ENCODE results near the gene SMIM20. TPM values are rescaled to one million over a fixed set of nuclear protein-coding genes. Genes with fewer than 3 reads are reported as not detected.
"Not testable (repeated sequence)": the region's sequence is repeated elsewhere in the genome, so short reads cannot be mapped to it uniquely, and the experiment has no call there.

Gene SMIM20
- total RNA-seq (2014; rRNA removed; shearing (Covaris generic)), result 45.7 and 49.3 TPM in 2 replicates

DNA sequence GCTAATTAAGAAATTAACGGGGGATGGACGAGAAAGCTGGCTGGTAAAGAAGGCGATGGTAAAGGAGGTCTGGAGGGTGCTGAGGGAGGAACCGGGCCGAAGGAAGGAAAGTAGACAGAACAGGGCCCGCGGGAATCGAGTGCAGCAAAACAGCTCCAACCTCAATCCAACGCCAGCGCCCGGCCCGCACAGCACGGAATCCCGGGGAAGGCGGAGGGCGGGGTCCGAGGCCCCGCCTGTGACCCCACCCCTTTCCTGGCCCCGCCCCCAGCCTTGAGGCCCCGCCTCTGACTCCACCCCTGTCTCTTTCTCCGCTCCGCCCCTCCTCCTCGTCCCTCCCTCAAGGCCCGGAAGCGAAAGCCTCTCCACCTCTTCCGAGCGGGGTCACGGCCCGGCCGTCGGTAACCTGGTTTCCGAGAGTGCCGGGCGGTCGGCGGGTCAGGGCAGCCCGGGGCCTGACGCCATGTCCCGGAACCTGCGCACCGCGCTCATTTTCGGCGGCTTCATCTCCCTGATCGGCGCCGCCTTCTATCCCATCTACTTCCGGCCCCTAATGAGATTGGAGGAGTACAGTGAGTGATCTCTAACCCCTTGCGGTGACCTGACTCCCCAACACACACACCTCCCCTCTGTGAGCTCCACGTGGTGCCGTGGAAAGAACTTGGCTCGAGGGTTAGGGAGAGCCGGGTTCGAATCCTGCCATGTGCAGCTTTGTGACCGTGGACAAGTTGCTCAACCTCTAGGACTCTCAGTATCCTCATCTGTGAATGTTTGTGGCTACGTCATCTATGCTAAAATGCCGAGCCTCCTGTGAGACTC is at the start of gene SMIM20:
Gene SMIM20, plus strand, starts transcription at position 370 of the 819 bp plus-strand sequence. Its CDS starts 94 bp downstream, at position 464.
- peak; percentile 79 for DNase-seq (ENCODE audit: low read depth)

DNA sequence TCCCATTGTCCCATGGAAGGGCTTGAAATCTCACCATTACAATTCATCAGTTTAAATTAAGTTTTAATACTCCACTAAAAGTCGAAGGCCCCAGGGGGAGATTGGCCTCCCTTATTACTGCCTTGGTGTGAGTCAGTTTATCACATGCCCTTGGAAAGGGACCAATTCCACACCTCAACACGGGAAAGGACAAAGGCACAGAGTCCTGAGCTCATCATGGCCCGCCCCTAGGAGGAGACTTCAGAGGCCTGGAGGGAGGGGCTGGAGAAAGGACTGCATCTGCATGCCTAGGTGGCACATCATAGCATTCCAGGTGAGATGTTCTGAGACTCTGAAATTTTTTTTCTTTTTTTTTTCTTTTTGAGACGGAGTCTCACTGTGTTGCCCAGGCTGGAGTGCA is 48.4 kb upstream of the SMIM20 start:
- DNase-seq (ENCODE audit: low read depth), result no peak

DNA sequence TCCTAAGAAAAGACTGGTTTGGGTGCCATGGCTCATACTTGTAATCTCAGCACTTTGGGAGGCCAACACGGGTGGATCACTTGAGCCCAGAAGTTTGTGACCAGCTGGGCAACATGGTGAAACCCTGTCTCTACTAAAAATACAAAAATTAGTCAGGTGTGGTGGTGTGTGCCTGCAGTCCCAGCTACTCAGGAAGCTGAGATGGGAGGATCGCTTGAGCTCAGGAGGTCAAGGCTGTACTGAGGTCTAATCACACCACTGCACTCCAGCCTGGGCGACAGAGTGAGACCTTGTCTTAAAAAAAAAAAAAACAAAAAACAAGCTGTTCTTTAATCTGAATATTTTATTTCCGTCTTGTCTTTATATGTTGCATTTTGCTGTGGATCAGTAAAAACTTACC is 47.6 kb upstream of the SMIM20 start:
- not testable (repeated sequence) for DNase-seq (ENCODE audit: low read depth)

DNA sequence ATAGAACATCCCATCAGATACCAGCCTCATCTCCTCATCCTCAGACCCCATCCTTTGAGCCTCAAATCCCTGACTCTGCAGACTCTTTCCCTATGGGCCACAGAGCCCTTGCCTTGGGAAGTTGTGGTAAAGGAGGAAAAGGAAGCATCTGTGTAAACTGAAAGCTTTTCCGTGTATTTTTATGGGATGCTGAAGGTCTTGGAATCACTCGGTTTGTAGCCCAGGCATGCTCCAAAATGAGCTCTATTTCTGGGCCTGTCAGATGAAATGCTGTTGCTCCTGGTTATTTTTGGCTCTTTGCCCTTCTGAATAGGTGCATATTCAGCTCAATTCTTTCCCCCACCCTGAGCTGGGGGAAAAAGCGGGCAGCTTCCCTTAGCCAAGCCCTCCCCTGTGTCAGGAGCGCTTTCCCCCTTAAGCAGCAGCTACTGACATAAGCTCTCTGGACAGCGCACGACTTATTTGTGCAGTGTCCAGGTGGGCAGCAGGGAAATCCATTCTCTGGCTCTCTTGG is 46.2 kb upstream of the SMIM20 start:
- DNase-seq (ENCODE audit: low read depth), result no peak

DNA sequence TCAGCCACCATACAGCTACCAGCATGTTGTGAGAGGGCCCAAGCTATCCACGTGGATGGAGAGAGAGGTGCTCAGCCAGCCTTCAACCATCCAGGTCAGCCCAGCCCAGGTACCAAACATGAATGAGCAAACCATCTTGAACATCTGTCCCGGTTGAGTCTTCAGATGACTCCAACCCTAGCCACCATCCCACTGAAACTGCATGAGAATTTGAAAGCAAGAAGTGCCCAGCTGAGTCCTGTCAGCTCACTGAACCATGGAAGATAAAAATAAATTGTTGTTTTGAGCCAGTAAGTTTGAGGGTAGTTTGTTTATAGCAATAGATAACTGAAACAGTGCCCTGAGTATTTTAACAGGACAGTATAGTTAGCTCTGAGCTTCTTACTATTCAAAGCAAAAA is 43.9 kb upstream of the SMIM20 start:
- DNase-seq (ENCODE audit: low read depth), result no peak

DNA sequence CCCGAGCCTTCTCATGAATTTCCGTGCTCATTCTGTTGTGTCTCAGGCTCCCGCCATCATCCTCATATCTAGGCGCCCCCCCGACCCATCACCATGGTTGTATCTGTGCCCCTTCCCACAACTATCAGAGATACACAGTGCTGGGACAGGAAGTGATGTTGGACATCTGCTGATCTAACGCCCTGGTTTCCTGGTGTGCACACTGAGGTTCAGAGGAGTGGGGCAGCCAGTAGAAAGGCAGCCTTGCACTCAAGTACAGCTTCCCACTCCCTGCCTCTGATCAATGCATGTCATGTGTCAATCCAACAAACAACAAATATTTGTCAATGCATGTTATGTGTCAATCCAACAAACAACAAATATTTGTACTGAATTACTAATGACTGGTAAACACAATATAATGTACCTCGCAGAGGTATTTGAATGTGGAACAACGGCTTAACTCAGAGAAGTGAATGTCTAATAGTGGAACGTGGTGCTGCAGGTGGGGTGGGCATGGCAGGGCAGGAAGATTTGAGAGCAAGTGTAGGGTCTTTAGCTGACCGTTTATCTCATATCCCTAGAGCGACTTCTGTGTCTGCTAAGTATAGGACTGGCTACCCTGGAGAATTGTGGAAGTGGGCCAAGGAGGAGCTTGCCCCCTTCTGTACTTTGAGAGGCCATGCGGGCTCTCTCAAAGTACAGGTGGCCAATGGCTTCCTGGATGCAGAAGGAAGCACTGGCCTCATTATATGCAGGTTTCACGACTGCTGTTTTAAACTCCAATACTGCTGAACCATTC is 41.0 kb upstream of the SMIM20 start:
- no peak for DNase-seq (ENCODE audit: low read depth)

DNA sequence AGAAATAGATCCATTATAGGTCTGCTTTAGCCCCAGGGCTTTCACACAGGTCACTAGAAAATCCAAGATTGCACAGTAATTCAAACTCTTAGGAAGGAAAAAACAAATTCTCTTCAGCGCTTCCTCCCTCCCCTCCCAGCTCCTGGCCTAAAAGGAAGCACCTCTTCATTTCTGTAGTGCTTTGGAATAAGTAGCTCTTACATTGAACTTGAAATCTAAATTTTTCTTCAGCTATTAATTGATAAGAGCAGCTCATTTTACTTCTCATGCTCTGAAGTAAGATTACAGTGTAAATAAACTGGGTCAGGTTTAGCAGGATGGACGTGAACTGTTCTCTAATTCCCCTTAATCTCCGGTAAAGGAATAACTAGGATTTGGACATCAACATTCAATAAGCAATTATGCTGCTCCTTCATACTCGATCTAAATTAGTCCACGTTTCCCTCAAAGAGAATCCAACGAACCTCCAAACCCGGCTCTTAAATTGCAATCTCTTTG is 40.3 kb upstream of the SMIM20 start:
- no peak for DNase-seq (ENCODE audit: low read depth)

DNA sequence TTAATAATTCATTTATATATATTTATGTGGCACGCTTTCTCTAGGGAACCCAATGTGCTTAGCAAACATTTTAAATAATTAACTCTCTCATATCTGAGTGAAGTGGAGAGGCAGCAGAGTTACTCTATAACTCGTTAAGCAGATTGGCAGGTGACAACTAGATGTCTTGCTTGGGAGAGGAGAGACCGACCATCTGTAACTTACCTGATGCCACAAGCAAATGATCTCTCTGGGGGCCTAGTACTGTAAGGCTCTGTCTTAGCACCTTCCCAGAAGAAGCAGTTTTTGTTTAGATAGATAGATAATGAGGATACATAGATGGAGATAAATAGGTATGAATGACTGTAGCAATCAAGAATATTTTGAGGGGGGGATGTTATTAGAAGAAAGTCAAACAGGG is 39.4 kb upstream of the SMIM20 start:
- DNase-seq (ENCODE audit: low read depth), result no peak

DNA sequence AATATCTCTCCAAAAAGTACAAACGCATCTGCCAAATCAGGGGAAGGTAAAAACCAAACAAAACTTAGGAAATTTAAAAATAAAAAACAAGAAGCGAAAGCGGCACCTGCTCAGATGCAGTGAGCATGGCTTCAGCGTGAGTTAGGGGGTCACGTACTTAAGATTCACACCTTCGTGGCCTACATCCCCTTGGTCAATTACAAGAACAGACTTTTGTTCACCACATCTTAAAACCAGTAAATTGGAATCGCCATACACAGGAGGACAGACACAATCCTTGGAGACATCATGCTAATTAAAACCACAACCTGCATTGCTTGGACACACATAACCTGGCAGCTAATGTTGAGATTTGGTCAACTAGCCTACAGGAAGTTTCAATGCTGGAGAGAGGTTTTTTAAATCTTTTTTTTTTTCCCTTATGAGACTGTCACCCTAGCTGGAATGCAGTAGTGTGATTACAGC is 38.7 kb upstream of the SMIM20 start:
- DNase-seq (ENCODE audit: low read depth), result no peak

DNA sequence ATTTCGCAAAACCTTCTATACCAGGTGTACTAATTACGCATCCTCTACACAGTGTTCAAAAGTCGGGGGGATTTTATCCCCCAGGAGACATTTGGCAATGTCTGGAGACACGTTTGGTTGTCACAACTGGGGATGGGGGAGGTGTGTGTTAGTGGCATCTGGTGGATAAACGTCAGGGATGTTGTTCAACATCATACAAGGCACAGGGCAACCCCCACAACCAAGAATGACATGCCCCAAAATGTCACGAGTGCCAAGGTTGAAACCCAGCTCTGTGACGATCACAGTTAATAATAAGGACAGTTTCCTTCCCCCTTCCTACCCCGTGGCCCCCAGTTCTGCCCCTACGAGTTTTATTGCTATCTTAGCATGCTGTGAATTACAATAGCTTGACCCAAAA is 35.3 kb upstream of the SMIM20 start:
- DNase-seq (ENCODE audit: low read depth), result no peak

DNA sequence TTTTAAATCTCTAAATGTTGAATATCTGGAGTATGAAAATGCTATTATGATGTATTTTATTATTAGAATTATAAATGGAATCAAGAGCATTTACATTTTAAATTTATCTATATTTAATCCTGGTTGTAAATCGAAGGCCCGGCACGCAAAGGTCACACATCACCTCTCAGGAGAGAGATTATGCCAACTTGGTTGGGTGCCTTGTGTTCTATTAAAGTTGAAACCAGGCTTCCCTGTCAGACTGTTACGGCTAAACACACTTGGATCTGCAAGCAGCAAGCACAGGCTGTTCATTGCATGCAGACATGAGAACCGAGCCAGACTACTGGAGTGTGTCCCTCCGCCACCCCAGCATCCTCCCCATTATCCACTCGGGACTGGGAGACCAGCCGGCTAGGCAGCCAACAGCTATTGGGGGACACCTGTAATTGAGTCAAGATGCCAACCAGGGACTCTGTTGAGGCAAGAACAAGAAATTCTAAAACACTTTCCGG is 34.9 kb upstream of the SMIM20 start:
- no peak for DNase-seq (ENCODE audit: low read depth)

DNA sequence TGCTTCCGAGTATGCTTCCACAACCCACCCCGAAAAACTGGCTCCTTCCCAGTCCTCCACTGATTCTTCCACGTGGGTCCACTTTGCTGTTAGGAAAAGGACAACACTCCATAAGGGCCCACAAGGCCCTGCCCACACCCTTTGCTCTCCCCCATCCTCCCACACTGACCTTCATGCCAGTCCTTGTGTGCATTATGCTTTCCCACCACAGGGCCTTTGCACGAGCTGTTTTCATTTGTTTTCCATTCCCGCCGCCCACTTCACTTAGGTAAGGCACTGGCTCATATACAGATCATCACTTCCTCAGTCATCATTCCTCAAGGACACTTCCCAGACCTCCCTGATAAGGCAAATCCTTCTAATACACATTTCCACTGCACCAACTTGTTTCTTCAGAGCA is 34.4 kb upstream of the SMIM20 start:
- DNase-seq (ENCODE audit: low read depth), result no peak

DNA sequence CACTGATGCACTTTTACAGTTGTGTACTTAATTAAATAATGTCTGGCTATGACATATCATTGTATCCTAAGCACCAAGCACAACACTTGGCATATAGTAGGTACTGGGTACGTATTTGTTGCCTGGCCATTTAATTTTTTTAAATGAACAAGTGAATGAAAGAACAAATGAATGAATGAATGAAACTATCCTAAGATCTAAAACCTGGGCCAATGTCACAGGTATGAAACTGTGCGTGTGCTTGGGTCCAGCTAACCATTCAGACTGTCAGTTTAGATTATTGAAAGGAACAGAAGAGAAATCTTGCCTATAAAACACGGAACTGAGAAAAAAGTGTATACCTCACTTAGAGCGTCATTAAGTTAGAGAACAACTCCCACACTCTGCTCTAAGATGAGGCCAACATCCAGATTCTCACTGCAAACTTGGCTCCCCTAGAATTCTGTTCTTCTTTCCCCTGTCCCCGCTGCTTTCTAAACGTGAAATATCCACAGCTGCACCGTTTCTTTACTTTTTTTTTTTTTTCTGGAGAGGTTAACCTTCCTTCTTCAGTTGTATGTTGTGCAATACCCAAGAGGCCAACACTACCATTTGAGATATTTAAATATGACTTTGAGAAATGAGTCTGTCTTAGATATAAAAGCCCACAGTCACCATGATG is 33.9 kb upstream of the SMIM20 start:
- no peak for DNase-seq (ENCODE audit: low read depth)

DNA sequence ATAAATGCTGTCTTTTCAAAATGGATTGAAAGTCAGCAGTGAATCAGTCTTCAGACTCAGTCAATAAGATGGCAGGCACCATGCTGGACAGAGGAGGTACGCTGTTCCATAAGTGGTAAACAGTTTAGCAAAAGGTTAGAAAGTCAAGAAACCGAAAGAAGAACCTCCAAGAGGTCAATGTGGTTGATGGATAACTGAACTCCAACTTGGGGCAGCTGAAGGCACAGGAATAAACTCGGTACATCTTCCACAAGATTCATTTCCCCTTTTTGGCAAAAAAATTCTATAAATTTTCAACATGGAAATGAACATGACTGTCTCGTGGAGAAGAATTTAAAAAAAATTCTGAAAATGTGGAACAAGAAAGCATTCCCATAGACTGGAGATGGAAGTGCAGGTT is 32.8 kb upstream of the SMIM20 start:
- no peak for DNase-seq (ENCODE audit: low read depth)

DNA sequence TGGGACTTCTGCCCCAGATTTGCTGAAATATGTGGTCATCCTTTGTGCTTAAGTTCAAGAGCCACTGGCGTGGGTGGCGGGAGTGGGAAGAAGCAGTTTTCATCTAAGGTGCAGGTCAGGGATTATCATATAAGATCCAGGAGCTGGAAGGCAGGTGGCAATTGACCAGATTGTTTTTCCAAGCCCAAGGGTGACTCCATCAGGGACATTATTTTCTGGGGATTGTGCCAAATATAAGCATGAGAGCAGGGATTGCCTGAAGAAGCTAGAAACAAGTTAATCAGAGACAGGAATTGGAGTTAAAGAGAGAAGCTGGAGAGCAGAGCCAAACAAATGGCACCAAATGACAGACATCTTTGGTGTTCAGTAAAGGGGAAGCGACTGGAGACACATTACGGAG is 31.8 kb upstream of the SMIM20 start:
- DNase-seq (ENCODE audit: low read depth), result no peak

DNA sequence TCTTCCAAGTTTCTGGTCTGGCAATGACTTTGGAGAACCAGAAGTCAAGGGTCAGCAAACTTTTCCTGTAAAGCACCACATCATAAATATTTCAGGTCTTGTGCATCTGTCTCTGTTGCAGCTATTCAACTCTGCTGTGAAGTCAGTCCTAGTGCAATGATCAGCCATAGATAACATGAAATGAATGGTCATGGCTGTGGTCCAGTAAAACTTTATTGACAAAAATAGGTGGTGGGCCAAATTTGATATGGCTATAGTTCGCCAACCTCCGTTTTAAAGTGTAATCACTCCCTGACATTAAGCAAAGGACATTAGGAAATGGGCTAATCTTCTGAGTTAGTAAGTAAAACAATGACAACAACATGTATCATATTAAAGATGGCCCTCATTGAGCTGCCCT is 30.5 kb upstream of the SMIM20 start:
- no peak for DNase-seq (ENCODE audit: low read depth)

DNA sequence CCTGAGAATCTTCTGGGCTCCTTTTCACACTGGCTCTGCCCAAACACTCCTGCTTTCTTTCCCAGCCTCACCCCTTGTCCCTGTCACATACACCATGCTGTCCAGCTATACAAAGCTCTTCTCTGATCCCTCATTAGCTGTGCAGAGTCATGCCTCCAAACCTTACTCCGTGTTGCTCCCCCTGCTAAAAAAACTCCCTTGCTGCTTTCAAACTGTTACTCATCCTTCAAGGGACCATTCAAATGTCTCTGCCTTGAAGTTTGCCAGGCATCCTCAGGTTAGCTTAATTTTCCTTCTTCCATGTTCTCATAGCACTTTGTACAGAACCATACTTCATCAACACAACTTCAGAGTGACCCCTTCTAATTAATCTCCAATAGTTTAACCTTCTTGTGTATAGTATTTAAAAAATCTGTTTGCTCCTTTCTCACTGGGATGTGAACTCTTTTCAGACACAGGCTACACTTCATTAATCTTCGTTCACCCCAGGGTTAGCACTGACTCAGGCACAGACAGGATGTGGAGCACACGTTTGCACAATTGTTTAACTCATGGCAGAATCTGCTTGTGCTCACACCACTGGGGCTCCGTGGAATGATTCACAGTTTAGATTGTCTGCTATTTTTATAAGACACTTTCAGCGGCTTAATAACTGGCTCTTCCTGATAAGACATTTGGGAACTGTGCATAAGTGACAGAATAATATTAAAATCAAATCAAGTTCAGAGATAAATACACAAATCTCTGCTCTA is 29.8 kb upstream of the SMIM20 start:
- peak; percentile 68 for DNase-seq (ENCODE audit: low read depth)

DNA sequence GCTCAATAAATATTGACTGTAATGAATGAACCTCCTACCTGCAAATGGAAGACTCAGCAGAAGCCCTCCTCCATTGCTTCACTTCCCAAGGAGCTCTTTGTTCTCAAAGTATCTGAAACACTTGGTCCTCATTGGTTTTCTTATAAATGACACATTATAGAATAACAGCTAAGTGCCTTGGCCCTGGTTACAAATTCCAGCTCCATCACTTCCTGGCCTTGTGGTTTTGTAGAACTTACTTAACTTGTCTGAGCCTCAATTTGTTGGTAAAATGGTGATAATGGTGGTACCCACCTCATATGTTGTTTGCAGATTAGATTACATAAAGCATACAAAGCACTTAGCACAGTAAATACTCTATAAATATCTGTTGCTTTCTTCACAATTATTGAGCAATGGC is 25.2 kb upstream of the SMIM20 start:
- DNase-seq (ENCODE audit: low read depth), result no peak

DNA sequence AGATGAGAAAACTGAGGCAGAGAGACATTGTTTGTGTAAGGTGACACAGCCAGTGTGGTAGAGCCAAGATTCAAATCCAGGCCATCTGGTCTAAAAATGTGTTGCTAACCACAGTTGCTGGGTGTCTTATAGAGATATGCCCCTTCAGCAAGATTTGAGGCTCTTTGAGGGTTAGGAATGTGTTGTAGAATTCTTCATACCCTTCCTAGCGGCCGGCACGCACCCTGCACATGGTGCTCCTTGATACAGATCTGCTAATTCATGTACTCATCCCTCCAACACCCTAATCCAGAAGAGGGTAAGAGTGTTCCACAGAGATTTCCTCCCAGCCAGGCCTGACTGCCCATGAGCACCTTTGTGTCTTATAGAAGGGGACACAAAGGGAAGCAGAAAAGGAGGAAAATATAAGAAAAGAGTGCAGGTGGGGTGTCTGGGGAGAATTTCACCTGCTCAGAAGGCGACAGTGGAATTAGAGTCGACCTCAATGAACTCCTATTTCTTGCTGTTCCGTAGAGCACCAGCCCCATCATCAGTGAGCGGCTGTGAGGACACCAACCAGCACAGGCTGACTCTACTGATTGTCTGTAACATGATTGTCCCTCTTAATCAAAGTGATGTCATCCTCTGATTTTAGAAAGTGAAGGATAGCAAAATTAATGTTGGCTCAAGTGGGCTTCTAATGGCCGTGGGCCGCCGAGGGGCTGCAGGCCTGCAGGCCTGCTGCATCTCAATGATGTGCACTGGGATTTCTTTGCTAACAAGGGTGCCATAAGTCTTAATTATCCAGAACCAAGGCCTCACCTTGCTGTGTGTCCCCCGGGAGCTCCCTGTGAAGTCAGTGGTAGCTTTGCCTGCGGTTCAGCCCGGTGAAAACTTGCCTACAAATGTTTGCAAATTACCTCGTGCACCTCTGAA is 24.2 kb upstream of the SMIM20 start:
- DNase-seq (ENCODE audit: low read depth), result no peak

Measured in RPMI7951 (cell line).